HepG2 (cell line): ENCODE measurements around the gene CRK. TPM values are rescaled to one million over a fixed set of nuclear protein-coding genes. Genes with fewer than 3 reads are reported as not detected.
A peak's percentile ranks its signal among the peaks of the same experiment; 100 is the strongest.

Source experiments
- ARID4A ChIP-seq: sonication (generic); formaldehyde crosslinking; IDR thresholded peaks from 2 replicates; pipeline ENCODE4 v1.5.0; 2020; ENCODE audit warnings: mild to moderate bottlenecking, missing genetic modification reagents, borderline replicate concordance
- BRCA1 ChIP-seq: sonication (generic); formaldehyde crosslinking; IDR thresholded peaks from 2 replicates; pipeline ENCODE4 v1.4.0; 2020; ENCODE audit warnings: missing genetic modification reagents
- CTCF ChIP-seq: sonication (generic); formaldehyde crosslinking; IDR thresholded peaks from 2 replicates; pipeline ENCODE4 v1.5.0; 2020; ENCODE audit warnings: mild to moderate bottlenecking, missing genetic modification reagents, moderate library complexity
- EZH2 ChIP-seq: conservative IDR thresholded peaks from 2 replicates; pipeline ENCODE4 v1.6.1; 2012; ENCODE audit warnings: mild to moderate bottlenecking, low read depth, low read length, moderate library complexity
- FOXJ3 ChIP-seq: sonication (generic); formaldehyde crosslinking; IDR thresholded peaks from 2 replicates; pipeline ENCODE4 v1.4.0; 2020; ENCODE audit warnings: missing genetic modification reagents, mild to moderate bottlenecking, borderline replicate concordance
- HMGA1 ChIP-seq: sonication (generic); formaldehyde crosslinking; conservative IDR thresholded peaks from 2 replicates; pipeline ENCODE4 v1.4.0; 2020; ENCODE audit warnings: missing genetic modification reagents
- KDM2A ChIP-seq: sonication (generic); formaldehyde crosslinking; IDR thresholded peaks from 2 replicates; pipeline ENCODE4 v1.4.0; 2020; ENCODE audit warnings: low read depth, missing genetic modification reagents, borderline replicate concordance
- NCOA2 ChIP-seq: sonication (generic); formaldehyde crosslinking; IDR thresholded peaks from 2 replicates; pipeline ENCODE4 v1.8.0; 2022; ENCODE audit warnings: inconsistent platforms
- SMC3 ChIP-seq: IDR thresholded peaks from 2 replicates; pipeline ENCODE4 v1.6.1; 2011; ENCODE audit warnings: low read length, improper control_type of control experiment
- SNAI1 ChIP-seq: sonication (generic); formaldehyde crosslinking; IDR thresholded peaks from 2 replicates; pipeline ENCODE4 v1.5.0; 2020; ENCODE audit warnings: mild to moderate bottlenecking, missing genetic modification reagents, borderline replicate concordance
- ZBTB49 ChIP-seq: sonication (generic); formaldehyde crosslinking; IDR thresholded peaks from 2 replicates; pipeline ENCODE4 v1.4.0; 2020; ENCODE audit warnings: missing genetic modification reagents, borderline replicate concordance
- ZFP82 ChIP-seq: sonication (generic); formaldehyde crosslinking; IDR thresholded peaks from 2 replicates; pipeline ENCODE4 v1.5.1; 2020; ENCODE audit warnings: mild to moderate bottlenecking, missing genetic modification reagents, borderline replicate concordance
- ZNF232 ChIP-seq: sonication (generic); formaldehyde crosslinking; IDR thresholded peaks from 2 replicates; pipeline ENCODE4 v1.4.0; 2020; ENCODE audit warnings: missing genetic modification reagents, borderline replicate concordance
- ZNF335 ChIP-seq: sonication (generic); formaldehyde crosslinking; IDR thresholded peaks from 2 replicates; pipeline ENCODE4 v1.4.0; 2020; ENCODE audit warnings: missing genetic modification reagents
- ZNF547 ChIP-seq: sonication (generic); formaldehyde crosslinking; IDR thresholded peaks from 2 replicates; pipeline ENCODE4 v1.5.1; 2020; ENCODE audit warnings: mild to moderate bottlenecking, missing genetic modification reagents
- ZNF569 ChIP-seq: sonication (generic); formaldehyde crosslinking; IDR thresholded peaks from 2 replicates; pipeline ENCODE4 v1.5.0; 2020; ENCODE audit warnings: mild to moderate bottlenecking, missing genetic modification reagents, moderate library complexity, borderline replicate concordance
- ZNF772 ChIP-seq: sonication (generic); formaldehyde crosslinking; IDR thresholded peaks from 2 replicates; pipeline ENCODE4 v1.5.0; 2020; ENCODE audit warnings: mild to moderate bottlenecking, missing genetic modification reagents
- ZNF777 ChIP-seq: sonication (generic); formaldehyde crosslinking; IDR thresholded peaks from 2 replicates; pipeline ENCODE4 v1.4.0; 2020; ENCODE audit warnings: missing genetic modification reagents
- ZNF788 ChIP-seq: sonication (generic); formaldehyde crosslinking; IDR thresholded peaks from 2 replicates; pipeline ENCODE4 v1.5.0; 2020; ENCODE audit warnings: mild to moderate bottlenecking, missing genetic modification reagents, borderline replicate concordance
- ZNF83 ChIP-seq: sonication (generic); formaldehyde crosslinking; IDR thresholded peaks from 2 replicates; pipeline ENCODE4 v1.4.0; 2020; ENCODE audit warnings: missing genetic modification reagents, mild to moderate bottlenecking, borderline replicate concordance
- polyA plus RNA-seq, 8 experiments: library from polyadenylated mRNA; depleted of rRNA in 3 of 8; stranded (reverse) in 7 of 8; unstranded in 1 of 8; fragments of >200 nt; fragmentation: Illumina TruSeq in 4 of 8; extraction: Trizol in 4 of 8; gene quantifications; 2 replicates each; pipeline versions ENCODE4 v1.2.1 to v1.2.3, GENCODE V29; 2011 to 2016; ENCODE audit warnings: low read depth in 4 of 8, missing spikeins in 1 of 8, mixed read lengths in 1 of 8; ENCODE audit not compliant: insufficient read depth in 1 of 8
- total RNA-seq, 5 experiments: library from RNA; depleted of rRNA; stranded (reverse); fragments of >200 nt; fragmentation: Illumina TruSeq; extraction: Trizol; gene quantifications; 2 replicates each; pipeline ENCODE4 v1.2.3, GENCODE V29; 2016; ENCODE audit warnings: low read depth in 1 of 5
- TF ChIP-seq, protein P1 (sequence below): IDR thresholded peaks from 2 replicates; pipeline ENCODE4 v1.6.1; 2016; ENCODE audit warnings: low read depth, control low read depth

Gene CRK
- total and polyA plus RNA-seq, 2 of the 13 experiments (the other 11 are each of a cell fraction or from before 2014, with no cell fraction given), result 47.4 to 54.2 TPM

- peak; percentile 48 for TF ChIP-seq CTCF (CRISPR knock-in tag)
- TF ChIP-seq ZFP82 (CRISPR knock-in tag), result 0 out of 2 replicates have a peak, but pooled peaks have one; percentile 4
- no peak for TF ChIP-seq ZNF547 (CRISPR knock-in tag)
- TF ChIP-seq SMC3, result peak; percentile 47; the same call in 1 of the 2 replicates
- TF ChIP-seq ZNF772 (CRISPR knock-in tag), result peak; percentile 18; the same call in 1 of the 2 replicates
- no peak for TF ChIP-seq ZNF569 (CRISPR knock-in tag)
- TF ChIP-seq ZNF83 (CRISPR knock-in tag), result no peak
- peak; percentile 50; the same call in 1 of the 2 replicates for TF ChIP-seq KDM2A (CRISPR knock-in tag)
- TF ChIP-seq HMGA1, result no peak
- TF ChIP-seq FOXJ3, result no peak
- TF ChIP-seq ARID4A, result no peak
- TF ChIP-seq NCOA2 (CRISPR knock-in tag), result no peak
- TF ChIP-seq ZNF232 (CRISPR knock-in tag), result 0 out of 2 replicates have a peak, but pooled peaks have one; percentile 20
- peak; percentile 30; the same call in 1 of the 2 replicates for TF ChIP-seq ZNF777 (CRISPR knock-in tag)
- TF ChIP-seq EZH2, result no peak
- 0 out of 2 replicates have a peak, but pooled peaks have one; percentile 37 for TF ChIP-seq SNAI1 (CRISPR knock-in tag)
- no peak for TF ChIP-seq ZBTB49 (CRISPR knock-in tag)
- no peak for TF ChIP-seq BRCA1 (CRISPR knock-in tag)
- TF ChIP-seq, protein P1, sequence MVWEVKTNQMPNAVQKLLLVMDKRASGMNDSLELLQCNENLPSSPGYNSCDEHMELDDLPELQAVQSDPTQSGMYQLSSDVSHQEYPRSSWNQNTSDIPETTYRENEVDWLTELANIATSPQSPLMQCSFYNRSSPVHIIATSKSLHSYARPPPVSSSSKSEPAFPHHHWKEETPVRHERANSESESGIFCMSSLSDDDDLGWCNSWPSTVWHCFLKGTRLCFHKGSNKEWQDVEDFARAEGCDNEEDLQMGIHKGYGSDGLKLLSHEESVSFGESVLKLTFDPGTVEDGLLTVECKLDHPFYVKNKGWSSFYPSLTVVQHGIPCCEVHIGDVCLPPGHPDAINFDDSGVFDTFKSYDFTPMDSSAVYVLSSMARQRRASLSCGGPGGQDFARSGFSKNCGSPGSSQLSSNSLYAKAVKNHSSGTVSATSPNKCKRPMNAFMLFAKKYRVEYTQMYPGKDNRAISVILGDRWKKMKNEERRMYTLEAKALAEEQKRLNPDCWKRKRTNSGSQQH (CRISPR knock-in tag), result 0 out of 2 replicates have a peak, but pooled peaks have one; percentile 16
- TF ChIP-seq ZNF335 (CRISPR knock-in tag), result no peak
- peak; percentile 41 for TF ChIP-seq ZNF788 (CRISPR knock-in tag)
These were observed 688 bp downstream of the CRK start (continued) for GRCh38 chr17:1455291-1455796.
